ENCODE data around the gene COX7A1.
A peak's percentile ranks its signal among the peaks of the same experiment; 100 is the strongest.
"Not testable (repeated sequence)": the region's sequence is repeated elsewhere in the genome, so short reads cannot be mapped to it uniquely, and the experiment has no call there.

Gene COX7A1

DNA sequence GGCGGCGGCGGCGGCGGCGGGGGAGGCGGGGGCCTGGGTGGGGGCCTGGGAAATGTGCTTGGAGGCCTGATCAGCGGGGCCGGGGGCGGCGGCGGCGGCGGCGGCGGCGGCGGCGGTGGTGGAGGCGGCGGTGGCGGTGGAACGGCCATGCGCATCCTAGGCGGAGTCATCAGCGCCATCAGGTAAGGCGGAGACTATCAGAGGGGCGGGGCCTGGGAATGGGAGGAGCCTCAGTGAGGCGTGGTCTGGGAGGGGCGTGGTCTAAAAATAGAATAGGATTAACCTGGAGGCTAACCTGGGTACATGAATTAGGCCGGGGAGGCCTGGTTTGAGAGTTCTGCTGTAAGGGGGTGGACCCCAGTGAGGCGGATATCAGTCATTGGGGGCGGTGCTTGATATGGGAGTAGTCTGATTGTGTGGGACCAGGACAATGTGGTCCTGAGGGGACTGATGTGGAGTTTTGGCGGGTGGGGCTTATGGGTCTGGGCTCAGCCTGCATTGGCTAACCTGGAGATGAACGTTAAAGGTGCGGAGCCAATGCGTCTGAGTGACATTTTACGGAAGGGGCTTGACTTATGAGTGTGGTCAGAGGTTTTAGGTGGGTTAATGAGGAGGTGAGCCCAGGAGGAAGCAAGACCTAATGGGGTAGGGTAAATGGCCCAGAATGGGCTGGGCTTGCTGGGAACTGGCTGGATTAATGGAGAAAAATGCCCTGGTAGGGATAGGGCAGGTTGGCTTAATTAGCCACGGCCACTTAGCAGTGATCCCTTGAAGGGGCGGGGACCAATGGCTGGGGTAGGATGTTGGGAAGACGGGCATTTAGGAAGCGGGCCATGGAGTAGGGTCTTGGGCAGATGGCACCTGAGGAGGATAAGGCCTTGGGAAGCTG, 11.0 kb downstream of the COX7A1 start:
- DNase-seq (ENCODE audit: low read depth in 2 of 2), result peak; percentile 72 to 77

DNA sequence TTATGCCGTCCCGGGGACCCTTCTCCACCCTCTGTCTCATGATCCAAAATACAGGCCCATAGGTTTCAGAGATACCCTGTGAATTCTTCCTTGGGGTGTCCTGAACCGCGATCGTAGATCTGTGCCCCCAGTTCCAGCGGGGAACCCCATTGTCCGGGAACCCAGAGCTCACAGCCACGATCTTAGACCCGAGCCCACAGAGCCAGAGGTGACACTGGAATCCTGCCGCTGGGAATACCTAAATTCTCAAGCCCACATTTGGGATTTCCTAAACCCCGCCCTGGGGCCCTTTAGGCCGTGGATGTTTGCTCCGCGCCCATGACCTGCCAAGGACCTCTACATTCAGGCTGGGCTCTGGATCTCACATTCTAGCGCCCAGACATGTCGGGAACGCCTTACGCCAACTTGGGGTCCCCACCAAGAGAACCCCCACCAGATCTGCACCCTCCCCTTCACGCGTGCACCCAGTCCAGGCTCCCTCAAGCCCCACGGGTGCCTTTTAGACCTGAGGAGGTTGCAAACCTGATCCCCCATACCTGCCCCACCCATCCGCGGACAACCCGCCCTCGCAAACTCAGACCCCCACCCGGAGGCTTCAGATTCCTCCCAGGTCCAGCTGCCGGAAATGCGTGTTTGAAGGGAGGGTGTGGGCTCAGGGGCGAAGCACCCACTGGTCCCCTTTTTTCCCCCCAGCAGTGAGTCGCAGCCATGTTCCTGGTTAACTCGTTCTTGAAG, 11.8 kb downstream of the COX7A1 start:
- DNase-seq (ENCODE audit: low read depth in 2 of 2), result peak in 1 of 2 donors; percentile 3

DNA sequence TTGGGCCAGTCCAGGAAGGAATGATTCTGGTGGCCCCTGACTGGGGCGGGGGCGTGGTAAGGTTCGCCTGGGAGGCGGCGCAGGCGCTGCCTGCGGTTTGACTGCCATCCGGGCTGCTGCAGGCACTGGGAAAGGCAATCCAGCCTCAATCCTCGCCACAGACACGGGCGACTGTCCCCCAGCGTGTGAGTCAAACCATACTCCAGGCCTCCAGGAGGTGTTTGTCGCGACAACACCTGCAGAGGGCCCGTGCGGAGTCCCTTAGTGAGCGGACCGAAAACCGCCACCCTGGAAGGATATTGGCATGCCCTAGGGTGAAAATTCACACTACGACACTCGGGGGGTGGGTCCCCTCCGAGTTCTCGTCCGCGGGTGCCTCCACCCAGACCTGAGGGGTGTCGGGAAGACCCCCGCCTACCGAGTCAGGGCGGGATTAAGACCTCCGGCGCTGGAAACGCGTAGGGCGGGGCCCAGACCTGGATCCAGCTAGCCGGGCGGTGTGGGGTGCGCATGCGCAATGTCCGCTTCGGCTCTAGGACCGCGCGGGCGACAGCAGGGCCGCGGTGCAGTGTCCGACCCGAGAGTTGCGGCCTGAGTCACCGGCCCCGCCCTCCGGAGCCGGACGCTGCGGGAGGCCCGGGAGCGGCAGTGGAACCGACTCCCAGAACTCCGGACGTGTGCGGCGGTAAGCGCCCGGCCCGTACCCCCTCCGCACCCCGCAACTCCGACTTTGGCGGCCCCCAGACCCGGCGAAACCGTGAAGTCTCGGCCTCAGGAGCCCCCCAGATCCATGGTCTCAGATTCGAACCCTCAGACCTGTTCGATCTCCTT, 12.6 kb downstream of the COX7A1 start, which contains the start of gene CAPNS1:
TSS of gene CAPNS1 (plus strand) at position 594 of the 831 bp plus-strand sequence. CDS start 946 bp downstream, outside the sequence.
- DNase-seq (ENCODE audit: low read depth in 2 of 2), result peak; percentile 85

DNA sequence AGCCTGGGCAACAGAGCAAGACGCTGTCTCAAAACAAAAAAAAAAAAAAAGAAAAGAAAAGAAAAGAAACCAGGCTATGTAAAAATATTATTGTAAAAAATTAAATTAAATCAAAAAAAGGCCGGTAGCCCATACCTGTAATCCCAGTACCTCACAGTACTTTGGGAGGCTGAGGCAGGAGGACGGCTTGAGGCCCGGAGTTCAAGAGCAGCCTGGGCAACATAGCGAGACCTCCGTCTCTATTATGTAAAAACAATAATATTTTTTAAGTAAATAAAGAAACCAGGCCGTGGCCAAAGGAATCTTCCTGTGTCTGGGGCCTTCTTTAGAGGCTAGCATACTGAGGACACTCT, 13.2 kb downstream of the COX7A1 start:
- no peak for DNase-seq (ENCODE audit: low read depth in 2 of 2)

DNA sequence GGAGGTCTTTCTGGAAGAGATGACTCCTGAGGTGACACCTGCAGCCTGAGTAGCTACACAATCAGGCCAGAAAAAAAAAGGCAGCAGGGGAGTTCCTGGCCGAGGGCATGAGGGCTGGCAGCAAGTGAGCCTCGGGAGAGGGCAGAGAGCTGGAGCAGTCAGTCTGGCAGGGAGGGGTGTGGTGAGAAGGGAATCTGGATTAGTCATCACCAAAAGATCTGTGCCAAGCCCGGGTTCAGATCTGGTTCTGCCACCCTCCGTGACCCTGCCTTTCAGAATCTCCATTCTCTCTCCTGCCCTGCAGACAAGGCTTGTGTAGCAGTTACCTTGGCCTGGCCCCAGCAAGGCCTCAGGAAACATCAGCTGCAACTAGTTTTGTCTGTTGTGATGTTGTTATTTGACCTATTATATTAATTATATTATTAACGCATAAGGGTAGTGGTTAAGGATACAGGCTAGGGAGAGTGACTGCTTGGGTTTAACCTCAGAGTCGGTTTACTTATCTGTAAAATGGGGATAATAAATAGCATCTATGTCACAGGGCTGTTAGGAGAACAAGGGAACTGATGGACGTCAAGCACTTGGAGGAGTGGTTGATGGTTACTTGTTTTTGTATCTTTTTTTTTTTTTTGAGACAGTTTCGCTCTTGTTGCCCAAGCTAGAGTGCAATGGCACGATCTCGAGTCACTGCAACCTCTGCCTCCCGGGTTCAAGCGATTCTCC, 15.1 kb downstream of the COX7A1 start:
- no peak for DNase-seq (ENCODE audit: low read depth in 2 of 2)

DNA sequence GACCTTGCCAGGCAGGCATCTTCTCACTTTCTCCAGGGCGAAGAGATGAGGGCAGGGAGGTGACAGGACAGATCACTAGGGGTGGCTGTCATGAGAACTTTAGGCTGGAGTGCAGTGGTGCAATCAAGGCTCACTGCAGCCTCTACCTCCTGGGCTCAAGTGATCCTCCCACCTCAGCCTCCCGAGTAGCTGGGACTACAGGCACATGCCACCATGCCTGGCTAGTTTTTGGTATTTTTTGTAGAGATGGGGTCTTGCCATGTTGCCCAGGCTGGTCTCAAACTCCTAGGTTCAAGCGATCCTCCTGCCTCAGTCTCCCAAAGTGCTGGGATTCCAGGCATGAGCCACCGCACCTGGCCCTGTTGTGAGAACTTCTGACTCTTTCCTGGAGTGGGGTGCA, 17.4 kb downstream of the COX7A1 start:
- DNase-seq (ENCODE audit: low read depth in 2 of 2), result not testable (repeated sequence)

DNA sequence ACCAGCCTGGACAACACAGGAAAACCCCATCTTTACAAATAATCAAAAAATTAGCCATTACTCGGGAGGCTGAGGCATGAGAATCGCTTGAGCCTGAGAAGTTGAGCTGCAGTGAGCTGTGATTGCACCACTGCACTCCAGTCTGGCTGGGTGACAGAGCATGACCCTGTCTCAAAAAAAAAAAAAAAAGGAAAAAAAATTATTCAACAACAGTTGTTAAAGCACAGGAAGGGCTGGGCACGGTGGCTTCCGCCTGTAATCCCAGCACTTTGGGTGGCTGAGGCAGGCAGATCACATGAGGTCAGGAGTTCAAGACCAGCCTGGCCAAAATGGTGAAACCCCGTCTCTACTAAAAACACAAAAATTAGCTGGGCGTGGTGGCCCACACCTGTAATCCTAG, 21.0 kb downstream of the COX7A1 start:
- DNase-seq (ENCODE audit: low read depth in 2 of 2), result not testable (repeated sequence)

DNA sequence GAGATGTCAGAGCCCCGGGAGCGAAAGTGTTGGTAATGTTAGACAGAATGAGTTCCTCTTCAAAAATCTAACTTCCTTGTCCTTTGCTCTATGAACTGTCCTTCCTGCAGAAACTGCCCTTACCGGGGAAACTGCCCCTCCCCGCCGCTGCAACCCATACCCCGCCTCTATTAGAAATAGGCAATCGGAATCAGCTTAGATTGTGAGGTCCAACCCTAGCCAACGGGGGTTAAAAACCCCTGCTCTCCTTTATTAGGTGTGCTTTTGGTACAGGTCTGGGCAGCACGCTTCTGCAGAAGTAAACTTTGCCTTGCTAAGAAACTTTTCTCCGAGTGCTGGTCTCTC, 23.9 kb downstream of the COX7A1 start:
- no peak for DNase-seq (ENCODE audit: low read depth in 2 of 2)

DNA sequence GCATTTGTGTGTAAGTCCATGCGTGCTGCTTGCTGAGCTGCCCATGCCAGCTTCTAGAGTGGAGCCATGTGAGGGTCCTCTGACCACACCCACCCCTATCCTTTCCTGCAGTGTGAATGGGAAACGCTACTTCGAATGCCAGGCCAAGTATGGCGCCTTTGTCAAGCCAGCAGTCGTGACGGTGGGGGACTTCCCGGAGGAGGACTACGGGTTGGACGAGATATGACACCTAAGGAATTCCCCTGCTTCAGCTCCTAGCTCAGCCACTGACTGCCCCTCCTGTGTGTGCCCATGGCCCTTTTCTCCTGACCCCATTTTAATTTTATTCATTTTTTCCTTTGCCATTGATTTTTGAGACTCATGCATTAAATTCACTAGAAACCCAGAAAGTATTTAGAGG, 26.7 kb downstream of the COX7A1 start:
- no peak for DNase-seq (ENCODE audit: low read depth in 2 of 2)

DNA sequence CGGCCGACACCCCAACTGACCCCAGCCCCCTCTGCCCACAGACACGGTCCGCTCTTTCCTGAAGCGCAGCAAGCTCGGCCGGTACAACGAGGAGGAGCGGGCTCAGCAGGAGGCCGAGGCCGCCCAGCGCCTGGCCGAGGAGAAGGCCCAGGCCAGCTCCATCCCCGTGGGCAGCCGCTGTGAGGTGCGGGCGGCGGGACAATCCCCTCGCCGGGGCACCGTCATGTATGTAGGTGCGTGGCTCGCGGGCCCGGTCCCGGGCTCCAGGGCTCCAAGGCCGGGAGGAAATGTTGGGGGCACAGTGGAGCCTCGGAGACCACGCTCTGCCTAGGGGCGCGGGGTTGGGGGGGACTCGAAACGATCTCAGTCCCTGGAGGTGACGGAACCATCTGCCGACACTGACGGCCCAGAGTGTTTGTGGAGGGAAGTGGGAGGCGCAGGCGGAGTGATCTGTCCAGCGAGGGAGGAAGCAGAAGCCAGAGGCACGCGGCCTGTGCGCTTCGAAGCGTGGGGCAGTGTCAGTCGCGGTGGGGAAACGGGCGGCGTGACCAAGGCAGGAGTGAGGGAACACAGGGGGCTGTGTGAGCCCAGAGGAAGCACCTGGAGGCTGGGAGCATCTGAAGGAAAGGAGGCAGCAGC, 30.6 kb downstream of the COX7A1 start:
- DNase-seq (ENCODE audit: low read depth in 2 of 2), result no peak

DNA sequence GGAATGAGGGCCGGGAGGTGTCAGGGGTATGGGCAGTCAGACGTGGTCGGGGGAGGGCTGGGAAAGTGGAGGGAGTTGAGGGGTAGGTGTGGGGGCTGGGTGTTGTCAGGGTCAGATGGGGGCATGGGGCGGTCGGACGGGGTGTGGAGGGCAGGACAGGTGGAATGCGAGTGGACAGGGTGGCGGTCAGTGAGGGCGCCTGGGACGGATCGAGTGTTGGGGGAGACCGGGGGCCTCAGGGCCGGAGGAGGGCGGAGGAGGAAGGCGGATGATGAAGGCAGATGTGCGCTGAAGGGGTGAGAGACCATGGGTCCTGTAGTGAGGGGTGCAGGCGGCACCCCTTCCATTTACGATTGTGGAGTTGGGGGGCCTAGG, 31.3 kb downstream of the COX7A1 start:
- DNase-seq (ENCODE audit: low read depth in 2 of 2), result no peak

DNA sequence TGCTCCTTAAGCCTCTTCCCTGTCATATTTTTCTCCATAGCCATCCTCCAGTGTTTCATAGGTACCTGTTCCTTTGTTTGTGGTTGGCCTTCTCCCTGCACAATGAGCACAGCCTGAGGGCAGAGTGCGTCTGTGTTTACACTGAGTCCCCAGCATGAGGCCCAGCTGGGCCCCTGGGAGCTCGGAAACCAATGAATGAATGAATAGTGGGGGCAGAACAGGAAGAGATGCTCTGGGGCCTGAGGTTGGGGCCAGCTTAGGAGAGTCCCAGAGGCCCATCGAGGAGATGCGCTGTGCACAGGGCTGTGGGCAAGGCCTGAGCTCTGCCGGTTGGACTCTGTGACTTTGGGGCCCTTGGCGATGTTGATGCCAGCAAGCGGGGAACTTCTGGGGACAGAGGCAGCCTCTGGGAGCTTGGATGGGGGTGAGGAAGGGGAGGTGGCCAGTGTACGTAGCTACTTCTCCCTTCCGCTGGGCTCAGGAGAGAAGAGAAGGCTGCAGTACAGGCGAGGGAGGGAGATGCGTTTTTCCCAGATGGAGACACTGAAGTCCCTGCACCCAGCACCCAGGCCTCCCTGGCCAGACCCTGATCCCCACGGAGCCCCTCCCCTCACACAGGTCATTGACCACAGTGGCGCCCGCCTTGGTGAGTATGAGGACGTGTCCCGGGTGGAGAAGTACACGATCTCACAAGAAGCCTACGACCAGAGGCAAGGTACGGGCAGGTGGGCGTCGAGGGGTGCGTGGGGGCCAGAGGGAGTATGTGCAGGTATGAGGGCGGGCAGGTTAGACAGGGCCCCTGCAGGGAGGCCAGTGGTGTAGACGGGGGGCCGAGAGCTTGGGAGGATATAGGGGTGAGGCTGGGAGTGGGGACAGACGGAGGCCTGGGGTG, 31.9 kb downstream of the COX7A1 start:
- DNase-seq (ENCODE audit: low read depth in 2 of 2), result no peak

DNA sequence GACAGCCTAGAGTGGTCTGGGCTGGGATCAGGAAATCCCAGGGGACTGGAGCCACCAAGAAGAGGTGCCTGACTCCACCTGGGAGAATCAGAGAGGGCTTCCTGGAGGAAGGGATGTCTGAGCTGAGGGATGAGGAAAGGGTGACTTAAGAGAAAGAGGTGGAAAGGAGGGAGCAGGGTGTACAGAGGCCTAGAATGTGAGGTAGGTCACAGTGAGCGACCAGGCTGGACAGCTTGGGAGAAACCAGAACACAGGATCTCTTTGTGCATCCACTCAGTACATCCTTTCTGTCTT, 36.0 kb downstream of the COX7A1 start:
- DNase-seq (ENCODE audit: low read depth in 2 of 2), result no peak

DNA sequence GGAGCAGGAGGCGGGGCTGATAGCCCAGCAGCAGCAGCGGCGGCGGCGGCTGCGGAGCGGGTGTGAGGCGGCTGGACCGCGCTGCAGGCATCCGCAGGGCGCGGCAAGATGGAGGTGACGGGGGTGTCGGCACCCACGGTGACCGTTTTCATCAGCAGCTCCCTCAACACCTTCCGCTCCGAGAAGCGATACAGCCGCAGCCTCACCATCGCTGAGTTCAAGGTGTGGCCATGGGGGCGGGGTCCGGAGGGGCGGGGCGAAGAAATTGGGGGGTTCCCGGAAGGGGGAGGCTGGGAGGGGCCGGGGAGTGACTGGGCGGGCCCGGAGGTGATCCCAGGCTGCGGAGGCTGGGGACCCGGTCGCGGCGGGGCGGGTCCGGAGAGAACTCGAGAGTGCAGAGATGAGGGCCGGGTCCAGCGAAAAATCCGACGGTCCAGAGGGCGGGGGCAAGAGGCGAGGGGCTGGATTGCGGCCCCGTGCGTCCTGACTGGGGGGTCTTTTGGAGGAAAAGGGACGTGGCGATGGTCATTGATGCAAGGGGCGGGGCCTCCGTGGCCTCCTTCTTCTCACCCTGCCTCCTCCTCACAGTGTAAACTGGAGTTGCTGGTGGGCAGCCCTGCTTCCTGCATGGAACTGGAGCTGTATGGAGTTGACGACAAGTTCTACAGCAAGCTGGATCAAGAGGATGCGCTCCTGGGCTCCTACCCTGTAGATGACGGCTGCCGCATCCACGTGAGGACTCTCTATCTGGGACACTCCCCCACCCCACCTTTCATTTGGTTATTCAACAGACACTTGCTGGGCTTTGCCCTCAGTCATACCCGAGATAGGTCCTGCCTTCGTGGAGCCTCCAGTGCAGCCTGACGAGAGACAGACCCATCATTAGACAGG, 36.5 kb downstream of the COX7A1 start, which contains the start of gene TBCB:
TSS of gene TBCB (plus strand) at position 16 of the 891 bp plus-strand sequence. CDS start at position 109, 93 bp downstream.
- peak; percentile 78 to 80 for DNase-seq (ENCODE audit: low read depth in 2 of 2)

DNA sequence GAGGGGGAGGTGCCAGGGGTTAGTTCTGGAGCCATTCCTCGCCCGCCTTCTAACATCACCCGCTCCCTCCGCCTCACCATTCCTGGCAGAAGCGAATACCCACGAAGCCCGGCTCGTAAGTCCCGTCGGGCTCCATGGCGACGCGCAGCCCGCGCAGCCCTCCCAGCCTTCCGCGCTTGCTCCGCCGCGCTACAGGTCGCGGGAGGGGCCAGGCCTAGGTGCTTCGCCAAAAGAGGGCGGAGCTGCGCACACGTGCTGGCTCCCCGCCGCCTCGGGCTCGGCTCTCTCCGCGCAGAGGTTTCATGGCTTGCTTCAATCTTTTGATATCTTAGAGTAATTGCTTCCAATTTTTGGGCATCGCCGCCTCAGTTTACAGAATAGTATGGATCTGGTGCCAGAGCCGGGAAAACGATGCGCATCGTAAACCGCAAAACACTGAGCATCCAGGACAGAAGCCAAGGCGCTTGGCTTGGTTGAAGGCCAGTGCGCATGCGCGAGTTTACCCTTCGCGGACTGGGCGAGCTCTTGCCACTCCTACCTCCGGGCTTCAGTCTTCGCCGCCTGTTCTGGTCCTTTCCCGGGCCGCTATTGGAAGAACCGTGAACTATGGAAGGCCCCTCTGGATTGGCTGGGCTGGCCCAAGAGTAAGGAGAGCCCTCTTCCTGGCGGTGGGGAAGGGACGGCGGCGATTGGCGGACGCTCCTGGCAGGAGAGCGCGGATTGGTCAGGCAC, 37.4 kb downstream of the COX7A1 start, which contains the start of gene POLR2I:
TSS of gene POLR2I (minus strand) at position 155 of the 732 bp plus-strand sequence. CDS start at position 136, 19 bp downstream.
- DNase-seq (ENCODE audit: low read depth in 2 of 2), result peak; percentile 95 to 99

DNA sequence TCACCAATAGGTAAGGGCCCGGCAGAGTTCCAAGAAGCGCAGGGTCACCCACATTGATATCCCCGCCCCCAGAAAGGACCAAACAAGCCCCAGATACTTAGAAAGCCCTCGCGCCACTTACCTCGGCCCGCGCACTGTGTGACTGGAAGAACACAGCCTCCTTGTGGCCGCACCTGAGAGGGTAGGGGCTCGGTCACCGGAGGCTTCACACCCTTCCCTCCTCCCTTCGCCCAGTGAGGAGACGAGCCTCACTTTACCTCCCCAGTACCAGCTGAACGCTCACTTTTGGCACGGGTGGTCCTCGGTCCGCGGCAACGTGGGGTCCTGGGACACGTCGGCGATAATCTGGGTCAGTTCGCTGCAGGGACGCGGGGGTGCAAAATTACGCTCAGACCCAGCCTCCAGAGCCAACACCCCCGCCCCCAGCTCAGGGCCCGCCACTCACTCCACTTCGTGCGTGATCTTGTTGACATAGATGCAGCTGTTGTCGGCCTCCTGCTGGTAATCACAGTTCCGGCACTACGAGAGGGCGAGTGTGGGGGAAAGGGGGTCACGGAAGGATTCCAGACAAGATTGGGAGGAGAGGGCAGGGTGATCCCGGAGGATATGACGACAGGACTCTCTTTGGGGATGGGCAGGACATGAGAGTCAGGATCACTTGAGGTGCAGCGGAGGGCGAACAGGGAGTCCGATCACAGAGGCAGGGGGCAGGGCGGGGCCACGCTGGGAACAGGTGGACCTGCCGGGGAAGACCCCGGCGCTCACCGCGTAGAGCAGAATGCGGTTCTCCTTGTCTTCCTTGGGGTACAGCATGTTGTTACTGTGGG, 38.1 kb downstream of the COX7A1 start:
- DNase-seq (ENCODE audit: low read depth in 2 of 2), result peak in 1 of 2 donors; percentile 13

DNA sequence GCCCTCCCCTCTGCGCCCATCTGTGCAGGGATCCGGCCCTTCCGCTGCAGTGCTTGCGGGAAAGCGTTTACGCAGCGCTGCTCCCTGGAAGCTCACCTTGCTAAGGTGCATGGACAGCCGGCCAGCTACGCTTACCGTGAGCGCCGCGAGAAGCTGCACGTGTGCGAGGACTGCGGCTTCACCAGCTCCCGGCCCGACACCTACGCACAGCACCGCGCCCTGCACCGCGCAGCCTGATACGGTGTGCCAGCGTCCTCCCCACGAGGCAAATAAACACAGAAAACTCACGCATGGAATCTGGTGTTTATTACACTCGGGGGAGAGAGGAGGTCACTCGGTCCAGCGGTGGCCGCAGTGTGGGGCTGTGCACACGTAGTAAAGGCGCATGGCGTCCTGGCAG, 38.8 kb downstream of the COX7A1 start:
- no peak for DNase-seq (ENCODE audit: low read depth in 2 of 2)
